Aorta (tissue), 5 donors: Measurements from ENCODE around the gene GORASP1. TPM values are rescaled to one million over a fixed set of nuclear protein-coding genes. Genes with fewer than 3 reads are reported as not detected.

Source experiments
- ATAC-seq: fragments of 200-7000 bp; cut with Tn5 transposase; one replicate; pipeline ENCODE4 v1.9.1; 2022; ENCODE audit warnings: moderate library complexity; ENCODE audit not compliant: low FRiP score
- DNase-seq, 2 donors: peaks; one replicate each; pipeline ENCODE4 v3.0.0-alpha.2; 2020
- H3K27ac ChIP-seq, 2 donors: one replicate each; pipeline ENCODE4 v1.5.1; 2013; ENCODE audit warnings: low read length in 2 of 2, mild to moderate bottlenecking in 2 of 2, moderate library complexity in 2 of 2, control low read depth in 1 of 2, inconsistent platforms in 1 of 2, low read depth in 1 of 2
- H3K27me3 ChIP-seq, 2 donors: one replicate each; pipeline ENCODE4 v1.6.1; 2013; ENCODE audit warnings: control low read depth in 1 of 2, low read length in 1 of 2, mild to moderate bottlenecking in 1 of 2, moderate library complexity in 1 of 2; ENCODE audit not compliant: insufficient read depth in 2 of 2, control insufficient read depth in 1 of 2
- H3K36me3 ChIP-seq, 2 donors: one replicate each; pipeline ENCODE4 v1.6.1; 2013; ENCODE audit warnings: control low read depth in 1 of 2, low read length in 1 of 2, mild to moderate bottlenecking in 1 of 2; ENCODE audit not compliant: insufficient read depth in 2 of 2, control insufficient read depth in 1 of 2
- H3K4me1 ChIP-seq, 2 donors: one replicate each; pipeline ENCODE4 v1.6.1; 2013; ENCODE audit warnings: low read length in 2 of 2, control low read depth in 1 of 2, mild to moderate bottlenecking in 1 of 2, moderate library complexity in 1 of 2; ENCODE audit not compliant: insufficient read depth in 2 of 2, control insufficient read depth in 1 of 2
- H3K4me3 ChIP-seq, 2 donors: one replicate each; pipeline ENCODE4 v1.5.1; 2013; ENCODE audit warnings: low read length in 2 of 2, control low read depth in 1 of 2, mild to moderate bottlenecking in 1 of 2
- H3K9me3 ChIP-seq: one replicate; pipeline ENCODE4 v1.6.1; 2013; ENCODE audit warnings: mild to moderate bottlenecking, low read length; ENCODE audit not compliant: control insufficient read depth
- WGBS, 2 donors: extraction: QIAGEN DNeasy Blood & Tissue Kit; methylation state at CpG; one replicate each; pipeline ENCODE4 v1.1.7; 2013; 5-methylcytosine and 5-hydroxymethylcytosine counted together
- intact Hi-C, 2 donors: fragments of 100-400 bp; cut with DNase I; formaldehyde crosslinking; loops; one replicate each; pipeline versions ENCODE4 v1.14.2 to v1.15.0; 2022
- polyA plus RNA-seq, 2 donors: library from polyadenylated mRNA; stranded (reverse); fragments of 200-250 nt; gene quantifications; one replicate each; pipeline ENCODE4 v1.2.3, GENCODE V29; 2013
- total RNA-seq, 2 donors: library from RNA; stranded (reverse); fragmentation: NEBNext Ultra II Directional; extraction: Animal tissue kit (Norgen Biotek cat#: 25700); gene quantifications; one replicate each; pipeline ENCODE4 v1.2.1, GENCODE V29; 2021
- donor health status: healthy with polysubstance abuse.
- donor health status: Bipolar disorder and iron deficiency.
- donor health status: DM: no; HTN: no; CAD: no.
- donor health status: DM: no; HTN: no; CAD: no.
- donor health status: DM: yes; HTN: yes; CAD: no.

GORASP1 gene
- total and polyA plus RNA-seq, 4 donors = 14.7 to 66.3 (median 57.2) TPM

DNA sequence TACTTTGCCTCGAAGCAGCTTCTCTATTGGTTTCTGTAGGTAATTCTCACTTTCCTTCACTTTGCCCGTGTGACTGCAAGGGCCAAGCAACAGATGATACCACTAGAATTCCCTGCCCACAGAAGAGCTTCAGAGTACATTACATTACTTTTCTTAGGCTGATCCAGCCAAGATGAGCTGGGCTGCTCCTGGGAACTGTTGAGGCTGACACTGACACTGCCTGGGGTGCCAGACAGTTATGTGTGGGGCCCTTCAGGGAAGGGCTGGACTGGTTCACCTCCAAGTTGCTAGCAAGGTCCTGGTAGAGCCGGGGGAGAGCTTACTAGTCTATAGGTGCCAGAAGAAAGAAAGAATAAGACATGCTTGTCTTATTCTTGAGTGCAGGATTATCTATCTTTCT is 19.0 kb downstream of the GORASP1 start:
- WGBS, 2 donors = 90 to 97% methylated on average over 3 of the region's 3 CpGs
- no peaks in the 10 kb centered on the region for H3K9me3 ChIP-seq
- no peak overlapping the region for H3K4me3 ChIP-seq
- H3K27me3 ChIP-seq = no peaks in the 10 kb centered on the region
- no peaks in the 10 kb centered on the region for H3K4me1 ChIP-seq
- DNase-seq (no peak), ATAC-seq (no peak)
- no peak overlapping the region for H3K27ac ChIP-seq
- intact Hi-C loops = no loop called here
- peaks cover 13 to 27% of the 10 kb centered on the region in 2 donors for H3K36me3 ChIP-seq

DNA sequence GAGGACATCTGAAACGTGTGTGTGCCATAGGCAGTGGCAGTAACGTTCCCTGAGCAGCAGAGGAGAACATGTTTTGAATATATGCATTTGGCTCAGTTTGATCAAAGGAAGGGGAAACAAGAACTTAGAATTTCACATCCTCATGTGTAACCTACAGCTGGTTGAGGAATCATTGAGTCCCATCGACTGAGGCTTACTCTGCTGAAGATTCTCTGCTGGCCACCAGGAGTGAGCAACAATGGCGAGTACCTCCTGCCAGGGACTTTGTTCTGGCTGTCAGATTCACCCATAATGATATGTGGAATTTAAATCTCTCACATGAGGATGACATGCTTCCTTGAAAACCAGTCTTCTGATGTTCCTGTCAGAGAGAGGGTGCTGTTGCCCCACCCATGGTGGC is 21.3 kb downstream of the GORASP1 start:
- H3K36me3 ChIP-seq = peaks cover 13 to 23% of the 10 kb centered on the region in 2 donors
- WGBS, 2 donors = 84 to 85% methylated on average over 4 of the region's 4 CpGs

GRCh38 chr3:39082666-39083313 is 24.6 kb downstream of the GORASP1 start:
- Histone ChIP-seq H3K27me3 (no peaks in the 10 kb centered on the region), H3K4me1 (no peaks in the 10 kb centered on the region), H3K27ac (no peak overlapping the region), H3K9me3 (no peaks in the 10 kb centered on the region), H3K36me3 (peaks cover 6 to 18% of the 10 kb centered on the region in 2 donors), H3K4me3 (no peak overlapping the region)
- intact Hi-C loops = no loop called here
- WGBS, 2 donors = 96% methylated on average over 4 of the region's 4 CpGs
- DNase-seq (no peak), ATAC-seq (no peak)

More for the DNA sequence above, 21.3 kb downstream of the GORASP1 start:
- Histone ChIP-seq H3K9me3 (no peaks in the 10 kb centered on the region), H3K4me3 (no peak overlapping the region), H3K27me3 (no peaks in the 10 kb centered on the region), H3K27ac (no peak overlapping the region), H3K4me1 (no peaks in the 10 kb centered on the region)
- no peak for DNase-seq
- intact Hi-C loops = no loop called here
- ATAC-seq = no peak

DNA sequence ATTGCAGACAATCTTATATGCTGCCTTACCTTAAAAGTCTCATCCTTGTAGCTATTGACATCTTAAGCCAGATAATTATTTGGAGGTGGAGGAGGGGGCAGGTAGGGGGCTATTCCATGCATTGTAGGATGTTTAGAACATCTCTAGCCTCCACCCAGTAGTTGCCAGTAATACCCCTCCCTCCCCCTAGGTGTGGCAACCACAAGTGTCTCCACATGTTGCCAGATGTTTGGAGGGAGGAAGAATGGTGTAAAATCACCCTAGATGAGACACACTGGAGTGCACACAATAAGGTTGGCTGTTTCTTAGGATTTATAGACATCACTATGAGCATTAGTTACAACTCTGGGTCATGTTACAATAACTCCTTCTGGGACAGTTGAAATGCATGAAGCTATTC is 27.4 kb downstream of the GORASP1 start:
- no peak for ATAC-seq
- no peak overlapping the region for H3K4me3 ChIP-seq
- no peaks in the 10 kb centered on the region for H3K9me3 ChIP-seq
- H3K4me1 ChIP-seq = no peaks in the 10 kb centered on the region
- DNase-seq = no peak
- H3K36me3 ChIP-seq = peaks cover 0 to 16% of the 10 kb centered on the region in 2 donors
- no peak overlapping the region for H3K27ac ChIP-seq
- H3K27me3 ChIP-seq = no peaks in the 10 kb centered on the region
- intact Hi-C loops = no loop called here

GRCh38 chr3:39079530-39079929 is 27.9 kb downstream of the GORASP1 start:
- intact Hi-C loops = no loop called here
- no peak overlapping the region for H3K27ac ChIP-seq
- H3K27me3 ChIP-seq = no peaks in the 10 kb centered on the region
- no peaks in the 10 kb centered on the region for H3K4me1 ChIP-seq
- no peak for DNase-seq
- H3K36me3 ChIP-seq = peaks cover 0 to 18% of the 10 kb centered on the region in 2 donors
- ATAC-seq = no peak
- no peaks in the 10 kb centered on the region for H3K9me3 ChIP-seq
- no peak overlapping the region for H3K4me3 ChIP-seq

- DNase-seq (no peak), ATAC-seq (no peak)
- no peak overlapping the region for H3K27ac ChIP-seq
- H3K9me3 ChIP-seq = no peaks in the 10 kb centered on the region
- intact Hi-C loops = no loop called here
- WGBS, 2 donors = 93 to 98% methylated on average over 10 of the region's 10 CpGs
- H3K27me3 ChIP-seq = no peaks in the 10 kb centered on the region
- H3K4me3 ChIP-seq = no peak overlapping the region
- peaks cover 2 to 21% of the 10 kb centered on the region in 2 donors for H3K36me3 ChIP-seq
- H3K4me1 ChIP-seq = no peaks in the 10 kb centered on the region
Measured at GRCh38 chr3:39075910-39076309, 31.5 kb downstream of the GORASP1 start.

DNA sequence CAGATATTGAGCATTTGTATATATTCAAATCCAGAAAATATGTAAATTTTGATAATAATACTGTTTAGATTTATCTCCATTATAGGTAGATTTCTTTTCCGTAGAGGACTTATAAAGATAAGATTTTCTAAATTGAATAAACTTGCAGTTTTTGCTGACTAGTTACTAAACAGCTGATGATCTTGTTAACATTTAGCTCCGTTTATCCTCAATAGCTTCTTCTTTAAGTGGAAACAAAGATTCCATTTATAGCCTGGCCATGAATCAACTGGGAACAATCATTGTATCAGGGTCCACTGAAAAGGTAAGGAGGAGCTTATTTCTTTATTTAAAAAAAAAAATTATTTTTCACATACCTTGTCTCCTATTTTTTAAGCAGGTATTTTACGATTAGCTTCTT is 38.9 kb downstream of the GORASP1 start:
- Histone ChIP-seq H3K9me3 (no peaks in the 10 kb centered on the region), H3K4me3 (no peak overlapping the region), H3K27me3 (no peaks in the 10 kb centered on the region), H3K36me3 (peaks cover 2% of the 10 kb centered on the region in 2 donors), H3K4me1 (no peaks in the 10 kb centered on the region), H3K27ac (no peak overlapping the region)
- DNase-seq = no peak
- ATAC-seq = no peak
- intact Hi-C loops = no loop called here
- WGBS, 2 donors = 89 to 91% methylated on average over 3 of the region's 3 CpGs

- no peak for DNase-seq
- Histone ChIP-seq H3K27me3 (no peaks in the 10 kb centered on the region), H3K36me3 (peaks cover 2% of the 10 kb centered on the region in 2 donors), H3K27ac (no peak overlapping the region), H3K9me3 (no peaks in the 10 kb centered on the region), H3K4me3 (no peak overlapping the region), H3K4me1 (no peaks in the 10 kb centered on the region)
- intact Hi-C loops = no loop called here
- no peak for ATAC-seq
- 10 to 13% methylated on average over 1 of the region's 1 CpG for WGBS, 2 donors
Measured at GRCh38 chr3:39067286-39067685, 40.1 kb downstream of the GORASP1 start.

- intact Hi-C loops = no loop called here
- Histone ChIP-seq H3K4me1 (no peaks in the 10 kb centered on the region), H3K36me3 (no peaks in the 10 kb centered on the region), H3K27me3 (no peaks in the 10 kb centered on the region), H3K9me3 (no peaks in the 10 kb centered on the region), H3K4me3 (no peak overlapping the region), H3K27ac (peak overlapping the region; percentile 12 to 43)
- ATAC-seq (no peak), DNase-seq (no peak)
- 14 to 23% methylated on average over 1 of the region's 1 CpG for WGBS, 2 donors
Measured at GRCh38 chr3:39065197-39065596, 42.2 kb downstream of the GORASP1 start.
